KMS-11 (cell line): ENCODE measurements around the gene TTLL7.

ENCODE experiments used
- H2AFZ ChIP-seq: fragments of 200-600 bp; sonication (generic); 2 replicates; pipeline ENCODE4 v1.6.1; 2016; ENCODE audit warnings: antibody characterized with exemption, mixed run types, low read depth
- H3K27ac ChIP-seq: fragments of 200-600 bp; sonication (generic); 2 replicates; pipeline ENCODE4 v1.6.1; 2016; ENCODE audit warnings: mild to moderate bottlenecking, mixed run types
- H3K27me3 ChIP-seq: fragments of 200-600 bp; sonication (generic); 2 replicates; pipeline ENCODE4 v1.6.1; 2017; ENCODE audit warnings: mild to moderate bottlenecking, low read depth, mixed run types, moderate library complexity; ENCODE audit not compliant: insufficient read depth
- H3K36me3 ChIP-seq: fragments of 200-600 bp; sonication (generic); 2 replicates; pipeline ENCODE4 v1.6.1; 2017; ENCODE audit warnings: mild to moderate bottlenecking, mixed run types; ENCODE audit not compliant: insufficient read depth
- H3K4me1 ChIP-seq: fragments of 200-600 bp; sonication (generic); 2 replicates; pipeline ENCODE4 v1.6.1; 2016; ENCODE audit warnings: mild to moderate bottlenecking, low read depth, mixed run types; ENCODE audit not compliant: poor library complexity, severe bottlenecking
- H3K4me2 ChIP-seq: fragments of 200-600 bp; sonication (generic); 2 replicates; pipeline ENCODE4 v1.7.0; 2016; ENCODE audit warnings: mild to moderate bottlenecking, mixed run types
- H3K4me3 ChIP-seq: fragments of 200-600 bp; sonication (generic); IDR thresholded peaks from 2 replicates; pipeline ENCODE4 v1.6.1; 2017; ENCODE audit warnings: low read depth, low read length, mixed read lengths; ENCODE audit not compliant: insufficient read depth
- H3K79me2 ChIP-seq: fragments of 200-600 bp; sonication (generic); 2 replicates; pipeline ENCODE4 v1.6.1; 2016; ENCODE audit warnings: low read depth, mixed run types; ENCODE audit not compliant: insufficient read depth
- H3K9ac ChIP-seq: fragments of 200-600 bp; sonication (generic); 2 replicates; pipeline ENCODE4 v1.6.1; 2016; ENCODE audit warnings: mild to moderate bottlenecking, mixed run types
- H4K20me1 ChIP-seq: fragments of 200-600 bp; sonication (generic); 2 replicates; pipeline ENCODE4 v1.6.1; 2016; ENCODE audit warnings: mild to moderate bottlenecking, mixed run types; ENCODE audit not compliant: insufficient read depth
- CTCF ChIP-seq: fragments of 200-600 bp; sonication (generic); conservative IDR thresholded peaks from 2 replicates; pipeline ENCODE4 v1.6.1; 2017; ENCODE audit warnings: low read depth, mild to moderate bottlenecking, antibody characterized with exemption, low read length, moderate library complexity, mixed read lengths

TTLL7 gene

GRCh38 chr1:83900524-83900923 is 98.4 kb downstream of the TTLL7 start:
- H3K9ac ChIP-seq = no peak overlapping the region
- H3K27me3 ChIP-seq = no peaks in the 10 kb centered on the region
- TF ChIP-seq CTCF = no peak
- H2AFZ ChIP-seq = no peak overlapping the region
- H3K27ac ChIP-seq = no peak overlapping the region
- no peaks in the 10 kb centered on the region for H4K20me1 ChIP-seq
- no peak overlapping the region for H3K4me3 ChIP-seq
- H3K4me1 ChIP-seq = no peaks in the 10 kb centered on the region
- no peaks in the 10 kb centered on the region for H3K36me3 ChIP-seq
- no peak overlapping the region for H3K4me2 ChIP-seq
- no peaks in the 10 kb centered on the region for H3K79me2 ChIP-seq

- Histone ChIP-seq H3K9ac (no peak overlapping the region), H3K36me3 (no peaks in the 10 kb centered on the region), H2AFZ (no peak overlapping the region), H3K4me1 (no peaks in the 10 kb centered on the region), H3K27me3 (no peaks in the 10 kb centered on the region), H3K79me2 (no peaks in the 10 kb centered on the region), H3K4me3 (no peak overlapping the region), H3K4me2 (no peak overlapping the region), H3K27ac (no peak overlapping the region), H4K20me1 (no peaks in the 10 kb centered on the region)
- TF ChIP-seq CTCF = no peak
Observed at GRCh38 chr1:83897516-83897915, 101.4 kb downstream of the TTLL7 start.

- Histone ChIP-seq H3K27ac (no peak overlapping the region), H3K9ac (no peak overlapping the region), H3K27me3 (no peaks in the 10 kb centered on the region), H2AFZ (no peak overlapping the region), H3K4me1 (no peaks in the 10 kb centered on the region), H3K4me2 (no peak overlapping the region), H3K36me3 (no peaks in the 10 kb centered on the region), H4K20me1 (no peaks in the 10 kb centered on the region), H3K4me3 (no peak overlapping the region), H3K79me2 (no peaks in the 10 kb centered on the region)
- no peak for TF ChIP-seq CTCF
Observed at GRCh38 chr1:83896299-83896698, 102.6 kb downstream of the TTLL7 start.

GRCh38 chr1:83889707-83890106 is 109.2 kb downstream of the TTLL7 start:
- no peak for TF ChIP-seq CTCF
- H3K4me1 ChIP-seq = no peaks in the 10 kb centered on the region
- H3K36me3 ChIP-seq = no peaks in the 10 kb centered on the region
- no peak overlapping the region for H3K4me2 ChIP-seq
- no peaks in the 10 kb centered on the region for H3K27me3 ChIP-seq
- no peak overlapping the region for H3K4me3 ChIP-seq
- H2AFZ ChIP-seq = no peak overlapping the region
- H3K27ac ChIP-seq = no peak overlapping the region
- no peaks in the 10 kb centered on the region for H4K20me1 ChIP-seq
- H3K9ac ChIP-seq = no peak overlapping the region
- no peaks in the 10 kb centered on the region for H3K79me2 ChIP-seq

- Histone ChIP-seq H3K4me2 (no peak overlapping the region), H4K20me1 (no peaks in the 10 kb centered on the region), H3K27me3 (no peaks in the 10 kb centered on the region), H3K27ac (no peak overlapping the region), H2AFZ (no peak overlapping the region), H3K4me3 (no peak overlapping the region), H3K4me1 (no peaks in the 10 kb centered on the region), H3K9ac (no peak overlapping the region), H3K36me3 (no peaks in the 10 kb centered on the region), H3K79me2 (no peaks in the 10 kb centered on the region)
- TF ChIP-seq CTCF = no peak
Observed at GRCh38 chr1:83887483-83887882, 111.4 kb downstream of the TTLL7 start.
